Ovary (tissue), 9 donors: ENCODE results near the gene NOVA2. TPM values are rescaled to one million over a fixed set of nuclear protein-coding genes. Genes with fewer than 3 reads are reported as not detected.

ENCODE experiments used
- DNase-seq, 5 donors: peaks; one replicate each; pipeline ENCODE4 v3.0.0-alpha.2; 2019 to 2020
- H3K27ac ChIP-seq, 2 donors: fragments of 200-600 bp; one replicate each; pipeline versions ENCODE4 v1.5.1 to v1.8.0; 2019 to 2022
- H3K27me3 ChIP-seq: fragments of 200-600 bp; one replicate; pipeline ENCODE4 v1.8.0; 2022
- H3K36me3 ChIP-seq: fragments of 200-600 bp; sonication (generic); one replicate; pipeline ENCODE4 v1.5.1; 2019
- H3K4me1 ChIP-seq: one replicate; pipeline ENCODE4 v1.8.1; 2013; ENCODE audit warnings: mild to moderate bottlenecking, moderate library complexity; ENCODE audit not compliant: insufficient read depth
- H3K4me3 ChIP-seq: fragments of 200-600 bp; sonication (generic); one replicate; pipeline ENCODE4 v1.5.1; 2017
- H3K9me3 ChIP-seq, 2 donors: fragments of 200-600 bp in 1 of 2; sonication (generic) in 1 of 2; one replicate each; pipeline versions ENCODE4 v1.5.1 to v1.8.1; 2013 to 2019; ENCODE audit warnings: mild to moderate bottlenecking in 1 of 2, moderate library complexity in 1 of 2
- CTCF ChIP-seq, 3 donors: fragments of 450-650 bp in 2 of 3; fragments of 200-600 bp in 1 of 3; IDR thresholded peaks; one replicate each; pipeline versions ENCODE4 v1.5.1 to v1.8.0; 2016 to 2022; ENCODE audit warnings: antibody characterized with exemption in 3 of 3, mild to moderate bottlenecking in 1 of 3
- EP300 ChIP-seq: sonication (generic); formaldehyde crosslinking; IDR thresholded peaks from one replicate; pipeline ENCODE4 v1.6.1; 2017; ENCODE audit warnings: antibody characterized with exemption
- POLR2A ChIP-seq: fragments of 450-650 bp; IDR thresholded peaks from one replicate; pipeline ENCODE4 v1.6.1; 2017; ENCODE audit warnings: antibody characterized with exemption, mild to moderate bottlenecking, moderate library complexity
- WGBS, 3 donors: extraction: QIAGEN DNeasy Blood & Tissue Kit in 1 of 3; methylation state at CpG; one replicate each; pipeline versions ENCODE4 v1.1.5 to v1.1.7; 2013 to 2017; 5-methylcytosine and 5-hydroxymethylcytosine counted together
- intact Hi-C, 4 donors: fragments of 100-400 bp; cut with DNase I; formaldehyde crosslinking; loops; one replicate each; pipeline versions ENCODE4 v1.11.0 to v1.15.1; 2022 to 2023
- polyA plus RNA-seq, 2 donors: library from polyadenylated mRNA; stranded (reverse); fragments of 200-250 nt in 1 of 2; fragments of 350-450 nt in 1 of 2; fragmentation: Illumina TruSeq in 1 of 2; extraction: RNeasy Lipid Tissue Mini Kit (QIAGEN cat#74804) in 1 of 2; gene quantifications; one replicate each; pipeline ENCODE4 v1.2.3, GENCODE V29; 2013 to 2014
- total RNA-seq, 7 donors: library from RNA; depleted of rRNA in 2 of 7; stranded (reverse); fragments of >200 nt in 2 of 7; fragmentation: NEBNext Ultra II Directional in 3 of 7; extraction: Animal tissue kit (Norgen Biotek cat#: 25700) in 3 of 7; gene quantifications; one replicate each; pipeline versions ENCODE4 v1.1.0 to v1.2.4, GENCODE V29; 2016 to 2023
- donor health status: DM: no; HTN: no; CAD: no; lungs with moderate emphysema.
- donor health status: DM: no; HTN: no; CAD: no.
- donor health status: Bipolar disorder and iron deficiency.
- donor health status: DM: yes; HTN: yes; CAD: no.
- donor health status: DM: no; HTN: no; CAD: no.
- donor health status: DM: yes; HTN: yes; CAD: no.

NOVA2 gene
- total and polyA plus RNA-seq, 9 donors: 0.23 to 4.8 (median 2.2) TPM

- Histone ChIP-seq H3K4me3 (no peak overlapping the region), H3K27ac (no peak overlapping the region)
- 80 to 83% (median 82%) methylated on average over 12 of the region's 12 CpGs for WGBS, 3 donors
Observed at GRCh38 chr19:45990113-45990728, 16.6 kb upstream of the NOVA2 start.

GRCh38 chr19:45985321-45985720 lies 11.7 kb upstream of the NOVA2 start:
- H3K27me3 ChIP-seq: no peaks in the 10 kb centered on the region
- TF ChIP-seq CTCF (IDR thresholded peaks at IDR 0.05) (no peak), POLR2A (no peak), EP300 (no peak)
- H3K27ac ChIP-seq: no peak overlapping the region
- no peak for DNase-seq
- no peak overlapping the region for H3K4me3 ChIP-seq
- H3K36me3 ChIP-seq: no peaks in the 10 kb centered on the region
- intact Hi-C loops: no loop called here
- H3K9me3 ChIP-seq: no peaks in the 10 kb centered on the region
- WGBS, 3 donors: 75 to 80% (median 80%) methylated on average over 7 of the region's 7 CpGs
- no peaks in the 10 kb centered on the region for H3K4me1 ChIP-seq

More at GRCh38 chr19:45990113-45990728, 16.6 kb upstream of the NOVA2 start:
- H3K27me3 ChIP-seq: no peaks in the 10 kb centered on the region
- H3K9me3 ChIP-seq: no peaks in the 10 kb centered on the region
- H3K4me1 ChIP-seq: no peaks in the 10 kb centered on the region
- TF ChIP-seq EP300 (no peak), POLR2A (no peak), CTCF (IDR thresholded peaks at IDR 0.05) (no peak)
- no peaks in the 10 kb centered on the region for H3K36me3 ChIP-seq
- intact Hi-C loops: no loop called here
- no peak for DNase-seq

- H3K9me3 ChIP-seq: no peaks in the 10 kb centered on the region
- H3K4me3 ChIP-seq: no peak overlapping the region
- TF ChIP-seq CTCF (IDR thresholded peaks at IDR 0.05) (no peak), POLR2A (no peak), EP300 (no peak)
- no peaks in the 10 kb centered on the region for H3K36me3 ChIP-seq
- no peaks in the 10 kb centered on the region for H3K4me1 ChIP-seq
- 9 to 19% (median 15%) methylated on average over 2 of the region's 2 CpGs for WGBS, 3 donors
- DNase-seq: no peak
- intact Hi-C loops: no loop called here
- no peaks in the 10 kb centered on the region for H3K27me3 ChIP-seq
- H3K27ac ChIP-seq: no peak overlapping the region
Observed at GRCh38 chr19:45981350-45981749, 7.7 kb upstream of the NOVA2 start.

GRCh38 chr19:45978156-45978555 lies 4.5 kb upstream of the NOVA2 start:
- Histone ChIP-seq H3K27ac (no peak overlapping the region), H3K4me3 (no peak overlapping the region), H3K36me3 (no peaks in the 10 kb centered on the region), H3K27me3 (no peaks in the 10 kb centered on the region), H3K9me3 (no peaks in the 10 kb centered on the region), H3K4me1 (no peaks in the 10 kb centered on the region)
- no peak for DNase-seq
- 72 to 78% (median 77%) methylated on average over 7 of the region's 7 CpGs for WGBS, 3 donors
- intact Hi-C loops: no loop called here
- no peak for TF ChIP-seq CTCF (IDR thresholded peaks at IDR 0.05)
- no peak for TF ChIP-seq EP300
- no peak for TF ChIP-seq POLR2A
